ENCODE measurements around the gene ZC3H12D.

ZC3H12D gene

GRCh38 chr6:149484733-149485700 lies at the start of gene ZC3H12D:
Gene ZC3H12D (minus strand): TSS chr6:149485014. CDS start chr6:149474543, 10,471 bp downstream.
- peak; percentile 15 to 17 for DNase-seq (ENCODE audit: low read depth in 2 of 2)
- H3K4me3 ChIP-seq (replicated peaks in 1 of 2; ENCODE audit: low read depth in 2 of 2, low read length in 2 of 2): no peak within 1 kb of the TSS
- TF ChIP-seq, protein P1, sequence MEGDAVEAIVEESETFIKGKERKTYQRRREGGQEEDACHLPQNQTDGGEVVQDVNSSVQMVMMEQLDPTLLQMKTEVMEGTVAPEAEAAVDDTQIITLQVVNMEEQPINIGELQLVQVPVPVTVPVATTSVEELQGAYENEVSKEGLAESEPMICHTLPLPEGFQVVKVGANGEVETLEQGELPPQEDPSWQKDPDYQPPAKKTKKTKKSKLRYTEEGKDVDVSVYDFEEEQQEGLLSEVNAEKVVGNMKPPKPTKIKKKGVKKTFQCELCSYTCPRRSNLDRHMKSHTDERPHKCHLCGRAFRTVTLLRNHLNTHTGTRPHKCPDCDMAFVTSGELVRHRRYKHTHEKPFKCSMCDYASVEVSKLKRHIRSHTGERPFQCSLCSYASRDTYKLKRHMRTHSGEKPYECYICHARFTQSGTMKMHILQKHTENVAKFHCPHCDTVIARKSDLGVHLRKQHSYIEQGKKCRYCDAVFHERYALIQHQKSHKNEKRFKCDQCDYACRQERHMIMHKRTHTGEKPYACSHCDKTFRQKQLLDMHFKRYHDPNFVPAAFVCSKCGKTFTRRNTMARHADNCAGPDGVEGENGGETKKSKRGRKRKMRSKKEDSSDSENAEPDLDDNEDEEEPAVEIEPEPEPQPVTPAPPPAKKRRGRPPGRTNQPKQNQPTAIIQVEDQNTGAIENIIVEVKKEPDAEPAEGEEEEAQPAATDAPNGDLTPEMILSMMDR (IDR thresholded peaks at IDR 0.05; ENCODE audit: low read depth, low read length): peak; percentile 13

- DNase-seq (ENCODE audit: low read depth in 2 of 2): no peak
- TF ChIP-seq, protein P1 (IDR thresholded peaks at IDR 0.05; ENCODE audit: low read depth, low read length): no peak
Measured at GRCh38 chr6:149529650-149530049, 44.8 kb upstream of the ZC3H12D start.

GRCh38 chr6:149515494-149515893 lies 30.7 kb upstream of the ZC3H12D start:
- TF ChIP-seq, protein P1 (IDR thresholded peaks at IDR 0.05; ENCODE audit: low read depth, low read length): no peak

More at GRCh38 chr6:149529650-149530049, 44.8 kb upstream of the ZC3H12D start:
- no peak overlapping the region for H3K4me3 ChIP-seq (replicated peaks in 1 of 2; ENCODE audit: low read depth in 2 of 2, low read length in 2 of 2)

DNA sequence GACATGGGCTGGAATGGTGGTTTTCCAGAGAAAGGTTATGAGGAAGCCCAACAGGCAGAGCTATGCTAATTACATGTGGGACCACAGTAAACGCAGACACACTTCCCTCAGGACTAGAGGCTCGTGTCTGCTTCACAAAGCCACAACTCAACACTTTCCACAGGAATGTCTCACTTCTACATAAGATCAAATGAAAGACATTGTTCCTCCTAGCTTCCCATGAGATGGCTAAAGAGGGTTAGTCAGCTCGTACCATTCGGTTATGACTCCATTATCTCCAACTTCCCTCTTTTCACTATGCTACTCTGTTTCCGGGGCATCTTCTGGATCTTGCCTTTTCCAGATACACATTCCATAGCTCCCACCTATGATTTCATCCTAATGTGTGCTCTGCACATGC lies 29.1 kb upstream of the ZC3H12D start:
- TF ChIP-seq, protein P1 (IDR thresholded peaks at IDR 0.05; ENCODE audit: low read depth, low read length): no peak
- H3K4me3 ChIP-seq (replicated peaks in 1 of 2; ENCODE audit: low read depth in 2 of 2, low read length in 2 of 2): no peak overlapping the region
- DNase-seq (ENCODE audit: low read depth in 2 of 2): no peak

More at GRCh38 chr6:149515494-149515893, 30.7 kb upstream of the ZC3H12D start:
- H3K4me3 ChIP-seq (replicated peaks in 1 of 2; ENCODE audit: low read depth in 2 of 2, low read length in 2 of 2): no peak overlapping the region
- DNase-seq (ENCODE audit: low read depth in 2 of 2): no peak

GRCh38 chr6:149510793-149511512 lies 26.1 kb upstream of the ZC3H12D start:
- TF ChIP-seq, protein P1 (IDR thresholded peaks at IDR 0.05; ENCODE audit: low read depth, low read length): no peak
- H3K4me3 ChIP-seq (replicated peaks in 1 of 2; ENCODE audit: low read depth in 2 of 2, low read length in 2 of 2): no peak overlapping the region
- no peak for DNase-seq (ENCODE audit: low read depth in 2 of 2)

GRCh38 chr6:149508485-149508884 lies 23.7 kb upstream of the ZC3H12D start:
- no peak for DNase-seq (ENCODE audit: low read depth in 2 of 2)
- no peak overlapping the region for H3K4me3 ChIP-seq (replicated peaks in 1 of 2; ENCODE audit: low read depth in 2 of 2, low read length in 2 of 2)
- TF ChIP-seq, protein P1 (IDR thresholded peaks at IDR 0.05; ENCODE audit: low read depth, low read length): no peak
